GM18502 (cell line): Measurements from ENCODE around the gene IQGAP2.
"Not testable (repeated sequence)": the region's sequence is repeated elsewhere in the genome, so short reads cannot be mapped to it uniquely, and the experiment has no call there.

ENCODE experiments used
- ATAC-seq: cut with Tn5 transposase; IDR thresholded peaks from one replicate; pipeline ENCODE4 v1.9.1; 2021; ENCODE audit warnings: mild to moderate bottlenecking; ENCODE audit not compliant: unreplicated experiment, poor library complexity

The IQGAP2 gene

GRCh38 chr5:76595755-76596481 lies 192.8 kb downstream of the IQGAP2 start:
- no peak for ATAC-seq

- ATAC-seq, result no peak
Measured at GRCh38 chr5:76598531-76598930, 195.4 kb downstream of the IQGAP2 start.

GRCh38 chr5:76600716-76601115 lies 197.6 kb downstream of the IQGAP2 start:
- ATAC-seq, result no peak

GRCh38 chr5:76601470-76601869 lies 198.4 kb downstream of the IQGAP2 start:
- ATAC-seq, result no peak

GRCh38 chr5:76602094-76602726 lies 199.1 kb downstream of the IQGAP2 start:
- no peak for ATAC-seq

- ATAC-seq, result not testable (repeated sequence)
Measured at GRCh38 chr5:76603991-76604390, 200.9 kb downstream of the IQGAP2 start.

GRCh38 chr5:76604838-76605237 lies 201.8 kb downstream of the IQGAP2 start:
- ATAC-seq, result no peak

- no peak for ATAC-seq
Measured at GRCh38 chr5:76606701-76607100, 203.6 kb downstream of the IQGAP2 start.

GRCh38 chr5:76607353-76607871 lies 204.3 kb downstream of the IQGAP2 start:
- no peak for ATAC-seq

- no peak for ATAC-seq
Measured at GRCh38 chr5:76608833-76609232, 205.7 kb downstream of the IQGAP2 start.

GRCh38 chr5:76610196-76610595 lies 207.1 kb downstream of the IQGAP2 start:
- no peak for ATAC-seq

- ATAC-seq, result no peak
Measured at GRCh38 chr5:76612942-76613341, 209.9 kb downstream of the IQGAP2 start.

- ATAC-seq, result no peak
Measured at GRCh38 chr5:76615759-76616158, 212.7 kb downstream of the IQGAP2 start.

GRCh38 chr5:76616206-76616605 lies 213.1 kb downstream of the IQGAP2 start:
- no peak for ATAC-seq

GRCh38 chr5:76617229-76617628 lies 214.1 kb downstream of the IQGAP2 start:
- ATAC-seq, result no peak

GRCh38 chr5:76617675-76618074 lies 214.6 kb downstream of the IQGAP2 start:
- ATAC-seq, result no peak

GRCh38 chr5:76620166-76620565 lies 217.1 kb downstream of the IQGAP2 start:
- no peak for ATAC-seq

GRCh38 chr5:76622076-76622475 lies 219.0 kb downstream of the IQGAP2 start:
- no peak for ATAC-seq

GRCh38 chr5:76622973-76623596 lies 220.0 kb downstream of the IQGAP2 start, which contains the start of gene F2RL2:
Gene F2RL2 (minus strand): TSS chr5:76623403. CDS start chr5:76623230, 173 bp downstream.
- no peak for ATAC-seq

- no peak for ATAC-seq
Measured at GRCh38 chr5:76625087-76625815, 222.2 kb downstream of the IQGAP2 start.

- no peak for ATAC-seq
Measured at GRCh38 chr5:76626738-76627137, 223.7 kb downstream of the IQGAP2 start.
